GM12892 (cell line): ENCODE data around the gene MAN2B1.

ENCODE experiments used
- POLR2A ChIP-seq: IDR thresholded peaks from 2 replicates; pipeline ENCODE4 v1.6.1; 2011; ENCODE audit warnings: low read depth, low read length, control low read depth
- POLR2AphosphoS5 ChIP-seq: IDR thresholded peaks from 2 replicates; pipeline ENCODE4 v1.6.1; 2011; ENCODE audit warnings: low read depth, low read length, control low read depth
- TAF1 ChIP-seq: IDR thresholded peaks from 2 replicates; pipeline ENCODE4 v1.6.1; 2011; ENCODE audit warnings: low read depth, mild to moderate bottlenecking, control low read depth, low read length, borderline replicate concordance

- TF ChIP-seq TAF1 (no peak), POLR2A (no peak), POLR2AphosphoS5 (no peak)
Measured at GRCh38 chr19:12705654-12706331, 39.3 kb upstream of the MAN2B1 start.
